Measurements from ENCODE around the gene PEAK1.

DNA sequence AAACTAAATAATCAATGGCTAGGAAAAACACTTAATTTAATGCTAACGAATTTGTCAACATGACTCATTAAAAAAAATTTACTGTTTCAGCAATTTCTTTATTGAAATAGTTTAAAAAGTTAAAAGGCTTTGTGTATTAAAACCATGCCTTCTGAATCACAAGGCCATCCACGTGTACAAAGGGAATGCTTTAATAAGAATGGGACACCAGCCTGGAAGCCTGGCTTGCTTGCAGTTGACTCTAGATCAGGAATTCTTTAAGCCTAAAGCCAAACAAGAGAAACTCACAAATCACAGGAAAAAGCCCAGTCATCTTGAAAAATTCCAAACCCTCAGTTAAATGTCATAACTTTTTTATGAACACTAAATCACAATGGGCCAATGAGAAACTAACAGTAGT is 137.6 kb downstream of the PEAK1 start:
- TF ChIP-seq CTCF (IDR thresholded peaks at IDR 0.05) (no peak), POLR2AphosphoS5 (IDR thresholded peaks at IDR 0.05; ENCODE audit: low read depth, low read length) (no peak)
